Esophagus muscularis mucosa (tissue), 4 donors: ENCODE data around the gene CUX1.

Source experiments
- CTCF ChIP-seq, 3 experiments: fragments of 200-600 bp in 2 of 3; fragments of 450-650 bp in 1 of 3; sonication (generic) in 2 of 3; IDR thresholded peaks; one replicate each; pipeline ENCODE4 v1.5.1; 2017 to 2019; ENCODE audit warnings: antibody characterized with exemption in 3 of 3, mild to moderate bottlenecking in 2 of 3, moderate library complexity in 1 of 3
- EP300 ChIP-seq: sonication (generic); formaldehyde crosslinking; IDR thresholded peaks from one replicate; pipeline ENCODE4 v1.6.1; 2017; ENCODE audit warnings: antibody characterized with exemption
- POLR2A ChIP-seq: fragments of 450-650 bp; IDR thresholded peaks from one replicate; pipeline ENCODE4 v1.6.1; 2017; ENCODE audit warnings: antibody characterized with exemption, moderate library complexity, mild to moderate bottlenecking, low read depth
- POLR2AphosphoS5 ChIP-seq, 2 donors: sonication (generic); formaldehyde crosslinking; IDR thresholded peaks; one replicate each; pipeline ENCODE4 v1.6.1; 2017; ENCODE audit warnings: antibody characterized with exemption in 2 of 2

GRCh38 chr7:101916876-101917275, 99.5 kb downstream of the CUX1 start:
- TF ChIP-seq POLR2A (no peak), EP300 (no peak), CTCF (IDR thresholded peaks at IDR 0.05) (no peak), POLR2AphosphoS5 (IDR thresholded peaks at IDR 0.05) (no peak)
